ENCODE results near the gene DCP2.

DNA sequence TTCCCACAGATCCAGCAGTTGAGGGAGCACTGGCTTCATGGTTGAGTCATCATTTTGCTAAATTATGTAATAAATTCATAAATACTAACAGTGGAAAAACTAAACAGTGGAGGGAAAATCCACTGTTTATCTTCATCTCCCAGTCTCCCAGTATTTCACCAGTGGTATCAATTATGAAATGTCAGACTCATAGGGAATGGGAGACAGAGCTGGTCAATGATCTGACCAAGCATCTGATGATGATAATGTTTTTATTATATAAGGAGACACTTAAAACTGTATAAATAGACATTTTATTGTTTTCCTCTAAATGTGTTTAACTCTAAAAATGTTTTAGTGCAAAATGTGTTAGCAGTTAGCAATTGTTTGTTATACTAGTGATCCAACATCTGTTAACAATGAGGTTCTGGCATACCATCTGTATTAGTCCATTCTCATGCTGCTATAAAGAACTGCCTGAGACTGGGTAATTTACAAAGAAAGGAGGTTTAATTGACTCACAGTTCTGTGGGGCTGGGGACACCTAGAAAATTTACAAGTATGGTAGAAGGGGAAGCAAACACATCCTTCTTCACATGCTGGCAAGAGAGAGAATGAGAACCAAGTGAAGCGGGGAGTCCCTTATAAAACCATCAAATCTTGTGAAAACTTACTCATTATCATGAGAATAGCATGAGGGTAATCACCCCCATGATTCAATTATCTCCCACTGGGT, 42.8 kb upstream of the DCP2 start:
- TF ChIP-seq CTCF (conservative IDR thresholded peaks at IDR 0.05) (no peak), ZFX (IDR thresholded peaks at IDR 0.05) (no peak)

Measured in C4-2B (cell line).